HepG2 (cell line): ENCODE measurements around the gene ZDHHC19. TPM values are rescaled to one million over a fixed set of nuclear protein-coding genes. Genes with fewer than 3 reads are reported as not detected.

Experiments used
- ATAC-seq: fragments of 200-7000 bp; cut with Tn5 transposase; 3 replicates; pipeline ENCODE4 v1.9.1; 2020; ENCODE audit warnings: mild to moderate bottlenecking, moderate library complexity
- BruUV-seq: library from RNA; stranded (reverse); fragments of 400-500 nt; replicated peaks from 2 replicates; lab custom pipeline; 2021; lab: Mats Ljungman, UMichigan
- CTCF ChIA-PET: fragments of 300-600 bp; formaldehyde crosslinking; extraction: SDS; loops from one replicate; lab custom pipeline; 2021; ENCODE audit warnings: low total read pairs, inconsistent platforms, low intra/inter-chr PET ratio; lab: Yijun Ruan, JAX
- POLR2A ChIA-PET: fragments of 350-600 bp; sonication (Branson Sonifier 250); formaldehyde crosslinking; loops from one replicate; lab custom pipeline; 2020; ENCODE audit warnings: antibody characterized with exemption, inconsistent platforms; lab: Yijun Ruan, JAX
- DNase-seq: peaks from one replicate; pipeline ENCODE4 v3.0.0-alpha.2; 2015; ENCODE audit warnings: low spot score
- FAIRE-seq: peaks from 3 replicates; lab custom pipeline; 2011; peaks lifted over from hg19 to GRCh38; lab: Jason Lieb, UNC
- H2AFZ ChIP-seq: one replicate; pipeline ENCODE4 v1.6.1; 2011; ENCODE audit warnings: low read length, inconsistent platforms
- H3K27ac ChIP-seq: fragments of 300-600 bp; 3 replicates; pipeline ENCODE4 v1.8.0; 2011; ENCODE audit warnings: mixed run types, mild to moderate bottlenecking, mixed read lengths, low read length, inconsistent platforms; ENCODE audit not compliant: insufficient read depth; ENCODE audit errors: extremely low read length
- H3K27me3 ChIP-seq, 2 experiments: fragments of 200-600 bp in 1 of 2; 2 replicates in 1 of 2; 3 replicates in 1 of 2; pipeline versions ENCODE4 v1.6.0 to v1.8.0; 2011; ENCODE audit warnings: low read length in 2 of 2, mild to moderate bottlenecking in 2 of 2, moderate library complexity in 2 of 2, inconsistent platforms in 1 of 2; ENCODE audit not compliant: insufficient read depth in 2 of 2, control insufficient read depth in 1 of 2
- H3K36me3 ChIP-seq, 2 experiments: fragments of 200-600 bp in 1 of 2; replicated peaks in 1 of 2; 2 replicates in 1 of 2; 3 replicates in 1 of 2; pipeline versions ENCODE4 v1.5.1 to v1.8.0; 2011; ENCODE audit warnings: low read length in 2 of 2, inconsistent platforms in 1 of 2; ENCODE audit not compliant: insufficient read depth in 2 of 2, control insufficient read depth in 1 of 2
- H3K4me1 ChIP-seq: 2 replicates; pipeline ENCODE4 v1.5.1; 2012; ENCODE audit warnings: low read length, inconsistent platforms; ENCODE audit not compliant: insufficient read depth
- H3K4me2 ChIP-seq: 2 replicates; pipeline ENCODE4 v1.6.0; 2011; ENCODE audit warnings: low read depth, low read length, inconsistent platforms
- H3K4me3 ChIP-seq, 3 experiments: fragments of 200-600 bp in 1 of 3; sonication (generic), shearing (Covaris generic) in 1 of 3; replicated peaks in 1 of 3; 2 replicates each; pipeline ENCODE4 v1.5.1; 2011 to 2016; ENCODE audit warnings: low read length in 3 of 3, inconsistent platforms in 2 of 3, low read depth in 2 of 3, mild to moderate bottlenecking in 2 of 3, control low read depth in 1 of 3, mixed read lengths in 1 of 3; ENCODE audit not compliant: insufficient read depth in 1 of 3
- H3K79me2 ChIP-seq: one replicate; pipeline ENCODE4 v1.6.1; 2011; ENCODE audit warnings: low read length, inconsistent platforms; ENCODE audit not compliant: insufficient read depth
- H3K9ac ChIP-seq: 2 replicates; pipeline ENCODE4 v1.6.0; 2011; ENCODE audit warnings: mild to moderate bottlenecking, low read depth, low read length, inconsistent platforms; ENCODE audit not compliant: insufficient read depth
- H3K9me3 ChIP-seq: 2 replicates; pipeline ENCODE4 v1.5.1; 2012; ENCODE audit warnings: mild to moderate bottlenecking, low read length
- H4K20me1 ChIP-seq: 2 replicates; pipeline ENCODE4 v1.6.0; 2011; ENCODE audit warnings: inconsistent platforms, mild to moderate bottlenecking, low read length, moderate library complexity; ENCODE audit not compliant: insufficient read depth
- ELF3 ChIP-seq: IDR thresholded peaks from 2 replicates; pipeline ENCODE4 v1.6.1; 2016; ENCODE audit warnings: missing genetic modification reagents, missing compliant biosample characterization
- HIVEP1 ChIP-seq: sonication (generic); formaldehyde crosslinking; IDR thresholded peaks from 2 replicates; pipeline ENCODE4 v1.4.0; 2020; ENCODE audit warnings: mild to moderate bottlenecking, missing genetic modification reagents
- YEATS4 ChIP-seq: sonication (generic); formaldehyde crosslinking; IDR thresholded peaks from 2 replicates; pipeline ENCODE4 v1.4.0; 2020; ENCODE audit warnings: missing genetic modification reagents, borderline replicate concordance
- ZBTB34 ChIP-seq: sonication (generic); formaldehyde crosslinking; IDR thresholded peaks from 2 replicates; pipeline ENCODE4 v1.8.0; 2022; ENCODE audit warnings: mild to moderate bottlenecking, missing genetic modification reagents
- ZNF335 ChIP-seq: sonication (generic); formaldehyde crosslinking; IDR thresholded peaks from 2 replicates; pipeline ENCODE4 v1.4.0; 2020; ENCODE audit warnings: missing genetic modification reagents
- ZNF687 ChIP-seq: sonication (generic); formaldehyde crosslinking; IDR thresholded peaks from 2 replicates; pipeline ENCODE4 v1.5.1; 2020; ENCODE audit warnings: mild to moderate bottlenecking, missing genetic modification reagents, moderate library complexity
- ZNF781 ChIP-seq: sonication (generic); formaldehyde crosslinking; IDR thresholded peaks from 2 replicates; pipeline ENCODE4 v1.5.1; 2020; ENCODE audit warnings: borderline replicate concordance, mild to moderate bottlenecking, missing genetic modification reagents; ENCODE audit errors: not compliant biosample characterization
- WGBS: methylation state at CpG from one replicate; pipeline ENCODE4 v1.1.6; 2017; ENCODE audit warnings: low lambda C conversion rate; 5-methylcytosine and 5-hydroxymethylcytosine counted together
- in situ Hi-C: cut with HindIII; loops from 2 replicates; pipeline ENCODE4 v1.10.0; 2017; ENCODE audit warnings: low pct_unique_long_range_greater_than_20kb; ENCODE audit not compliant: extremely low pct_ligation_motif_present
- intact Hi-C: fragments of 100-400 bp; cut with micrococcal nuclease; formaldehyde crosslinking; loops from one replicate; pipeline ENCODE4 v1.10.0; 2022; ENCODE audit not compliant: unreplicated experiment
- polyA plus RNA-seq, 8 experiments: library from polyadenylated mRNA; depleted of rRNA in 3 of 8; stranded (reverse) in 7 of 8; unstranded in 1 of 8; fragments of >200 nt; fragmentation: Illumina TruSeq in 4 of 8; extraction: Trizol in 4 of 8; gene quantifications; 2 replicates each; pipeline versions ENCODE4 v1.2.1 to v1.2.3, GENCODE V29; 2011 to 2016; ENCODE audit warnings: low read depth in 4 of 8, missing spikeins in 1 of 8, mixed read lengths in 1 of 8; ENCODE audit not compliant: insufficient read depth in 1 of 8
- total RNA-seq, 5 experiments: library from RNA; depleted of rRNA; stranded (reverse); fragments of >200 nt; fragmentation: Illumina TruSeq; extraction: Trizol; gene quantifications; 2 replicates each; pipeline ENCODE4 v1.2.3, GENCODE V29; 2016; ENCODE audit warnings: low read depth in 1 of 5

Gene ZDHHC19
- total and polyA plus RNA-seq, 2 of the 13 experiments (the other 11 are each of a cell fraction or from before 2014, with no cell fraction given), result 0.22 to 0.53 TPM

- TF ChIP-seq ZBTB34 (no peak), ZNF687 (CRISPR knock-in tag) (peak; percentile 78), YEATS4 (CRISPR knock-in tag) (0 out of 2 replicates have a peak, but pooled peaks have one; percentile 36)
Measured at GRCh38 chr3:196192036-196192523, 19.1 kb downstream of the ZDHHC19 start (continued).

GRCh38 chr3:196189566-196190347 is 21.4 kb downstream of the ZDHHC19 start:
- H2AFZ ChIP-seq, result peak overlapping the region; percentile 44
- H3K9me3 ChIP-seq, result no peaks in the 10 kb centered on the region
- TF ChIP-seq HIVEP1 (CRISPR knock-in tag) (0 out of 2 replicates have a peak, but pooled peaks have one; percentile 28), ZNF687 (CRISPR knock-in tag) (peak; percentile 71), ZNF781 (CRISPR knock-in tag) (no peak), ELF3 (0 out of 2 replicates have a peak, but pooled peaks have one; percentile 40), ZNF335 (CRISPR knock-in tag) (no peak)

More at GRCh38 chr3:196189566-196190347, 21.4 kb downstream of the ZDHHC19 start:
- Histone ChIP-seq H3K4me2 (peak overlapping the region; percentile 41; the same call in 1 of the 2 replicates), H3K4me3 (peak overlapping the region in 1 of 3 experiments; percentile 37; a peak in 1 of 6 replicates), H3K4me1 (peaks cover 58% of the 10 kb centered on the region), H3K27ac (peak overlapping the region; percentile 19), H4K20me1 (no peaks in the 10 kb centered on the region), H3K27me3 (peaks cover 4 to 30% of the 10 kb centered on the region in 2 experiments), H3K36me3 (no peaks in the 10 kb centered on the region), H3K79me2 (no peaks in the 10 kb centered on the region), H3K9ac (no peak overlapping the region)
- intact Hi-C loops, result loop anchor here (1.0 kb wide), 1 partner anchor 48 kb away; no protein-coding TSS in a partner anchor
- ChIA-PET POLR2A (interaction anchor here (0.9 kb wide), 1 partner anchor 116 kb away, joined by 3 read pairs; no protein-coding TSS in a partner anchor), CTCF (no interaction called here)
- no peak for DNase-seq
- BruUV-seq, result no TSS peak
- ATAC-seq, result peak; percentile 31
- in situ Hi-C loops, result loop anchor here (5.0 kb wide), 1 partner anchor 167 kb away; no protein-coding TSS in a partner anchor
- 18% methylated on average over 12 of the region's 16 CpGs for WGBS
- FAIRE-seq, result no peak
